ENCODE data around the gene AGPAT1.

AGPAT1 gene

GRCh38 chr6:32192608-32193039, 16.7 kb upstream of the AGPAT1 start, which contains the start of gene GPSM3:
Gene GPSM3 (minus strand): TSS chr6:32192643. CDS start chr6:32192513, 130 bp downstream.
- peak within 1 kb of the TSS; percentile 85 for H3K27ac ChIP-seq

GRCh38 chr6:32191696-32192607, 16.1 kb upstream of the AGPAT1 start:
- Histone ChIP-seq H3K4me3 (ENCODE audit: low read depth, low read length) (peak overlapping the region; percentile 13), H3K36me3 (ENCODE audit: control insufficient read depth, insufficient read depth, low read length) (no peaks in the 10 kb centered on the region), H3K4me2 (ENCODE audit: low read length) (peak overlapping the region; percentile 12), H3K27ac (peak overlapping the region; percentile 85), H2AFZ (no peak overlapping the region), H3K27me3 (ENCODE audit: control insufficient read depth, insufficient read depth, low read length) (no peaks in the 10 kb centered on the region), H3K4me1 (peaks cover 7% of the 10 kb centered on the region), H3K79me2 (peaks cover 4% of the 10 kb centered on the region), H3K9ac (no peak overlapping the region), H3K9me3 (ENCODE audit: control insufficient read depth, low read length) (no peaks in the 10 kb centered on the region)
- TF ChIP-seq CTCF (IDR thresholded peaks at IDR 0.05) = no peak

More at GRCh38 chr6:32192608-32193039, 16.7 kb upstream of the AGPAT1 start, which contains the start of gene GPSM3:
- H3K9me3 ChIP-seq (ENCODE audit: control insufficient read depth, low read length) = no peaks in the 10 kb centered on the region
- peaks cover 4% of the 10 kb centered on the region for H3K79me2 ChIP-seq
- H3K4me3 ChIP-seq (ENCODE audit: low read depth, low read length) = peak within 1 kb of the TSS; percentile 13
- no peak for TF ChIP-seq CTCF (IDR thresholded peaks at IDR 0.05)
- no peak within 1 kb of the TSS for H3K9ac ChIP-seq
- peak within 1 kb of the TSS; percentile 43 for H3K4me2 ChIP-seq (ENCODE audit: low read length)
- peaks cover 7% of the 10 kb centered on the region for H3K4me1 ChIP-seq
- no peaks in the 10 kb centered on the region for H3K27me3 ChIP-seq (ENCODE audit: control insufficient read depth, insufficient read depth, low read length)
- no peaks in the 10 kb centered on the region for H3K36me3 ChIP-seq (ENCODE audit: control insufficient read depth, insufficient read depth, low read length)
- no peak within 1 kb of the TSS for H2AFZ ChIP-seq

GRCh38 chr6:32190911-32191677, 15.2 kb upstream of the AGPAT1 start:
- Histone ChIP-seq H3K27me3 (ENCODE audit: control insufficient read depth, insufficient read depth, low read length) (no peaks in the 10 kb centered on the region), H2AFZ (peak overlapping the region; percentile 38), H3K4me2 (ENCODE audit: low read length) (no peak overlapping the region), H3K4me3 (ENCODE audit: low read depth, low read length) (peak overlapping the region; percentile 72), H3K9ac (no peak overlapping the region), H3K4me1 (peaks cover 7% of the 10 kb centered on the region), H3K27ac (peak overlapping the region; percentile 85), H3K79me2 (peaks cover 4% of the 10 kb centered on the region), H3K9me3 (ENCODE audit: control insufficient read depth, low read length) (no peaks in the 10 kb centered on the region), H3K36me3 (ENCODE audit: control insufficient read depth, insufficient read depth, low read length) (no peaks in the 10 kb centered on the region)
- no peak for TF ChIP-seq CTCF (IDR thresholded peaks at IDR 0.05)

- Histone ChIP-seq H3K4me1 (peaks cover 7% of the 10 kb centered on the region), H3K79me2 (peaks cover 4% of the 10 kb centered on the region), H3K9me3 (ENCODE audit: control insufficient read depth, low read length) (no peaks in the 10 kb centered on the region), H3K36me3 (ENCODE audit: control insufficient read depth, insufficient read depth, low read length) (no peaks in the 10 kb centered on the region), H3K4me3 (ENCODE audit: low read depth, low read length) (peak within 1 kb of the TSS; percentile 72), H2AFZ (peak within 1 kb of the TSS; percentile 70), H3K9ac (peak within 1 kb of the TSS; percentile 42), H3K4me2 (ENCODE audit: low read length) (peak within 1 kb of the TSS; percentile 84), H3K27me3 (ENCODE audit: control insufficient read depth, insufficient read depth, low read length) (no peaks in the 10 kb centered on the region), H3K27ac (peak within 1 kb of the TSS; percentile 85)
- no peak for TF ChIP-seq CTCF (IDR thresholded peaks at IDR 0.05)
Measured at GRCh38 chr6:32190054-32190851, 14.4 kb upstream of the AGPAT1 start, which contains the start of gene PBX2. Gene PBX2 (minus strand): TSS chr6:32190202. CDS start chr6:32189915, 287 bp downstream.

Data from parathyroid adenoma (tissue), 2 donors.